Mesenchymal stem cell (in vitro differentiated cells and primary cell): Measurements from ENCODE around the gene C6orf47.
A peak's percentile ranks its signal among the peaks of the same experiment; 100 is the strongest.

Source experiments
- DNase-seq: peaks from one replicate; pipeline ENCODE4 v3.0.0-alpha.2; 2013
- H2AFZ ChIP-seq: one replicate; pipeline ENCODE4 v1.6.1; 2013; ENCODE audit warnings: low read depth, mild to moderate bottlenecking, control low read depth, inconsistent platforms, low read length, moderate library complexity
- H2AK5ac ChIP-seq: 2 replicates; pipeline ENCODE4 v1.6.1; 2013; ENCODE audit warnings: low read length, moderate library complexity, mild to moderate bottlenecking, inconsistent platforms; ENCODE audit not compliant: severe bottlenecking
- H2BK120ac ChIP-seq: one replicate; pipeline ENCODE4 v1.6.1; 2013; ENCODE audit warnings: low read depth, mild to moderate bottlenecking, inconsistent platforms, low read length, moderate library complexity
- H2BK12ac ChIP-seq, 2 experiments: one replicate each; pipeline ENCODE4 v1.6.1; 2013; ENCODE audit warnings: inconsistent platforms in 2 of 2, low read length in 2 of 2, mild to moderate bottlenecking in 2 of 2, moderate library complexity in 2 of 2, control low read depth in 1 of 2
- H2BK15ac ChIP-seq: one replicate; pipeline ENCODE4 v1.6.1; 2013; ENCODE audit warnings: mild to moderate bottlenecking, low read depth, inconsistent platforms; ENCODE audit not compliant: poor library complexity, severe bottlenecking
- H2BK5ac ChIP-seq: 2 replicates; pipeline ENCODE4 v1.6.1; 2013; ENCODE audit warnings: low read depth, mild to moderate bottlenecking, low read length, control low read depth, inconsistent platforms; ENCODE audit not compliant: poor library complexity, severe bottlenecking
- H3K14ac ChIP-seq, 2 experiments: one replicate each; pipeline ENCODE4 v1.6.1; 2013; ENCODE audit warnings: inconsistent platforms in 2 of 2, low read length in 2 of 2, control low read depth in 1 of 2, mild to moderate bottlenecking in 1 of 2, moderate library complexity in 1 of 2
- H3K18ac ChIP-seq, 2 experiments: one replicate each; pipeline ENCODE4 v1.6.1; 2013; ENCODE audit warnings: inconsistent platforms in 2 of 2, low read length in 2 of 2, control low read depth in 1 of 2, low read depth in 1 of 2, mild to moderate bottlenecking in 1 of 2
- H3K23ac ChIP-seq, 2 experiments: one replicate each; pipeline ENCODE4 v1.6.1; 2013; ENCODE audit warnings: inconsistent platforms in 2 of 2, low read length in 2 of 2, mild to moderate bottlenecking in 2 of 2, moderate library complexity in 2 of 2, control low read depth in 1 of 2
- H3K27ac ChIP-seq: 2 replicates; pipeline ENCODE4 v1.5.1; 2013; ENCODE audit warnings: mild to moderate bottlenecking, moderate library complexity, low read length, control low read depth, inconsistent platforms; ENCODE audit not compliant: poor library complexity, severe bottlenecking
- H3K27me3 ChIP-seq, 2 experiments: 2 replicates each; pipeline versions ENCODE4 v1.6.1 to v1.7.0; 2013; ENCODE audit warnings: low read length in 2 of 2, mild to moderate bottlenecking in 2 of 2, moderate library complexity in 2 of 2, control low read depth in 1 of 2, inconsistent platforms in 1 of 2; ENCODE audit not compliant: control insufficient read depth in 1 of 2, insufficient read depth in 1 of 2
- H3K36me3 ChIP-seq, 2 experiments: 2 replicates each; pipeline versions ENCODE4 v1.6.1 to v1.7.0; 2013; ENCODE audit warnings: low read length in 2 of 2, control low read depth in 1 of 2, inconsistent platforms in 1 of 2, low read depth in 1 of 2, mild to moderate bottlenecking in 1 of 2; ENCODE audit not compliant: insufficient read depth in 2 of 2, control insufficient read depth in 1 of 2
- H3K4ac ChIP-seq, 2 experiments: one replicate each; pipeline ENCODE4 v1.6.1; 2013; ENCODE audit warnings: inconsistent platforms in 2 of 2, low read length in 2 of 2, mild to moderate bottlenecking in 2 of 2, moderate library complexity in 2 of 2, control low read depth in 1 of 2, low read depth in 1 of 2
- H3K4me1 ChIP-seq: 2 replicates; pipeline ENCODE4 v1.6.1; 2013; ENCODE audit warnings: low read depth, low read length, control low read depth; ENCODE audit not compliant: control insufficient read depth, insufficient read depth
- H3K4me2 ChIP-seq: 2 replicates; pipeline ENCODE4 v1.6.1; 2013; ENCODE audit warnings: low read length, mild to moderate bottlenecking, inconsistent platforms; ENCODE audit not compliant: poor library complexity, severe bottlenecking
- H3K4me3 ChIP-seq, 2 experiments: 2 replicates each; pipeline versions ENCODE4 v1.5.1 to v1.7.0; 2013; ENCODE audit warnings: low read length in 2 of 2, mild to moderate bottlenecking in 2 of 2, control low read depth in 1 of 2, low read depth in 1 of 2; ENCODE audit not compliant: insufficient read depth in 1 of 2
- H3K79me1 ChIP-seq: replicated peaks from 2 replicates; pipeline ENCODE4 v1.6.1; 2013; ENCODE audit warnings: mild to moderate bottlenecking, control low read depth, low read length, inconsistent platforms; ENCODE audit not compliant: poor library complexity, severe bottlenecking
- H3K9ac ChIP-seq: 2 replicates; pipeline ENCODE4 v1.7.0; 2013; ENCODE audit warnings: mild to moderate bottlenecking, low read length, moderate library complexity
- H3K9me3 ChIP-seq: 2 replicates; pipeline ENCODE4 v1.7.0; 2013; ENCODE audit warnings: mild to moderate bottlenecking, low read length; ENCODE audit not compliant: control insufficient read depth
- H4K8ac ChIP-seq: one replicate; pipeline ENCODE4 v1.6.1; 2013; ENCODE audit warnings: inconsistent platforms, mild to moderate bottlenecking, low read length, moderate library complexity
- H4K91ac ChIP-seq: one replicate; pipeline ENCODE4 v1.6.1; 2013; ENCODE audit warnings: mild to moderate bottlenecking, low read length, inconsistent platforms
- WGBS: methylation state at CpG from one replicate; pipeline ENCODE4 v1.1.7; 2013; ENCODE audit warnings: mixed read lengths; 5-methylcytosine and 5-hydroxymethylcytosine counted together

C6orf47 gene

DNA sequence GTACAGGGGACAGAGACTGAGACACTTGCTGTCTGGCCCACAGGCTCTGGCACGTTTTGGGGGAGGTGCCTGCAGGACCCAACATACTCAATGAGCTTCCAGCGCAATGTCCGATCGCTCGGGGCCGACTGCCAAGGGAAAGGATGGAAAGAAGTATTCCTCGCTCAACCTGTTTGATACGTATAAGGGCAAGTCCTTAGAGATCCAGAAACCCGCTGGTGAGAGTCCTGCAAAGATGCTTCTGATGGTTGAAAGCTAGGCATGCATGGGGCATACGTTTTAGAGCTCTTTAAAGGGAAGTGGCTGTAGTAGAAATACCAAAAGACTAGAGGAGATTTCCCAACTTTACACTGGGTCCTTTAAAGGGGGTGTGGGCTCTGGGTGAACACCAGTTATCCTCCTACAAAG, 37.9 kb downstream of the C6orf47 start:
- H3K4me3 ChIP-seq = peak overlapping the region in 1 of 2 experiments; percentile 93
- H2BK5ac ChIP-seq = no peak overlapping the region
- peaks cover 47 to 51% of the 10 kb centered on the region in 2 experiments for H3K36me3 ChIP-seq
- no peak overlapping the region for H3K23ac ChIP-seq
- no peak overlapping the region for H2AFZ ChIP-seq
- no peak overlapping the region for H3K18ac ChIP-seq
- no peak overlapping the region for H3K27ac ChIP-seq
- no peak overlapping the region for H2BK15ac ChIP-seq
- WGBS = 90% methylated on average over 10 of the region's 10 CpGs
- no peak overlapping the region for H2BK120ac ChIP-seq
- peak overlapping the region; percentile 33 for H2AK5ac ChIP-seq
- H3K27me3 ChIP-seq = no peaks in the 10 kb centered on the region
- no peak overlapping the region for H4K8ac ChIP-seq
- H3K9me3 ChIP-seq = no peaks in the 10 kb centered on the region
- no peak overlapping the region for H3K4ac ChIP-seq
- peaks cover 7% of the 10 kb centered on the region for H3K79me1 ChIP-seq
- H3K4me2 ChIP-seq = peak overlapping the region; percentile 48
- H3K9ac ChIP-seq = peak overlapping the region; percentile 95
- H3K4me1 ChIP-seq = peaks cover 10% of the 10 kb centered on the region
- H4K91ac ChIP-seq = no peak overlapping the region
- H3K14ac ChIP-seq = no peak overlapping the region
- no peak for DNase-seq
- no peak overlapping the region for H2BK12ac ChIP-seq

DNA sequence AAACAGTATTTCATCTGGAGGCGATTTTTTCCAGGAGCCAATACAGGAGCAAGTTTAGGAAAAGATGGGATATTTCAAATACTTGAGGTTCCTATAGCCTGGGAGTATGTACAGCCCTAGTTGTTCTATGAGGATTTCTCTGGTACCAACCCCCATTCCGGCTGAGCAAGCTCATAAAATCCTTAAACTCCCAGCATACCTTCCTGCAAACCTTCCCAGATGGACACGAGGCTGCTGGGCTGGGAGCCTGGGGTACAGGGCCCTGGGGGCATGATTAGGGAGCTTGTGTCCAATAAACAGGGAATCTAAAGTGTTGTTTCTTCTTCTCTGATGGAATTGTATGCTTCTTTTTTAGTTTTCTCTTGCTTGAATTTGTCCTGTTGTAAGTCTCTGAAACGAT, 38.6 kb downstream of the C6orf47 start:
- H3K79me1 ChIP-seq = peaks cover 7% of the 10 kb centered on the region
- H2AFZ ChIP-seq = no peak overlapping the region
- no peak overlapping the region for H3K14ac ChIP-seq
- H3K27ac ChIP-seq = peak overlapping the region; percentile 97
- H4K91ac ChIP-seq = no peak overlapping the region
- DNase-seq = peak; percentile 24
- H3K27me3 ChIP-seq = no peaks in the 10 kb centered on the region
- no peak overlapping the region for H2BK120ac ChIP-seq
- H3K9me3 ChIP-seq = no peaks in the 10 kb centered on the region
- no peak overlapping the region for H3K18ac ChIP-seq
- H3K4me2 ChIP-seq = peak overlapping the region; percentile 48
- peaks cover 10% of the 10 kb centered on the region for H3K4me1 ChIP-seq
- H3K9ac ChIP-seq = peak overlapping the region; percentile 95
- no peak overlapping the region for H3K23ac ChIP-seq
- H2BK15ac ChIP-seq = no peak overlapping the region
- no peak overlapping the region for H4K8ac ChIP-seq
- H3K4ac ChIP-seq = peak overlapping the region in 1 of 2 experiments; percentile 32
- peak overlapping the region; percentile 23 to 93 for H3K4me3 ChIP-seq
- no peak overlapping the region for H2AK5ac ChIP-seq
- peaks cover 41 to 44% of the 10 kb centered on the region in 2 experiments for H3K36me3 ChIP-seq
- no peak overlapping the region for H2BK5ac ChIP-seq
- 39% methylated on average over 2 of the region's 4 CpGs for WGBS
- H2BK12ac ChIP-seq = no peak overlapping the region

DNA sequence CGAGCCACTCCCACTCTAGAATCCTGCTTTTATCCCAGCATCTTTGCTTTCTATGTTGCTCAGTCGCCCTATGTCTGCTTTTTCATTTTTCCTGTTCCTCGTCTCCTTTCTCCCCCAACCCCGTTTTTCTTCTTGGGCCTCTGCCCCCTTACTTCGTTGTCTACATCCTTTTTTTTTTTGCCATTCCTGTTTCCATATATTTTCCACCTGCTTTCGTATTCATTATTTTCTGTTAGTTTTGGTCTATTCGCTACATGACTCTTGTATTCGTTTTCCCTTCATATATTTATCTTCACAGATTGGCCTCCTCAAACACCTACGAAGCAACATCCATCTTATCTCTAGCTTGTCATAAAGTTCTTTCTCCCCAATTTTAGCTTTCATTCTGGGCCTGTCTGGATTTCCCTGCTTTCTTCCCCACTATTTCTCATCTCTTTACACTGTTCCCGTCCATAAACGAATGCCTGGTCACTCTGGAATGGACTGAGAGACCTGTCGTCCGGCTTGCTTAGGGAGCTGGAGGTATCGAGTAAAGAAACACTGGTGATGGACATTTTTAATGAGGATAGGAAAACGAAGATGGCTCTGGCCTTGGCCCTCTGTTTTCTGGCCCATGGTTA, 39.1 kb downstream of the C6orf47 start:
- H3K14ac ChIP-seq = peak overlapping the region; percentile 86 to 97
- H3K4me3 ChIP-seq = peak overlapping the region; percentile 92 to 93
- peak; percentile 24 for DNase-seq
- H2BK5ac ChIP-seq = peak overlapping the region; percentile 88
- peak overlapping the region; percentile 98 for H4K91ac ChIP-seq
- peak overlapping the region; percentile 99 for H3K18ac ChIP-seq
- 2% methylated on average over 15 of the region's 15 CpGs for WGBS
- no peaks in the 10 kb centered on the region for H3K9me3 ChIP-seq
- peak overlapping the region; percentile 98 for H2BK120ac ChIP-seq
- H3K36me3 ChIP-seq = peaks cover 36 to 38% of the 10 kb centered on the region in 2 experiments
- H3K4me2 ChIP-seq = peak overlapping the region; percentile 48
- peaks cover 0 to 1% of the 10 kb centered on the region in 2 experiments for H3K27me3 ChIP-seq
- H2AK5ac ChIP-seq = peak overlapping the region; percentile 98
- H2BK15ac ChIP-seq = peak overlapping the region; percentile 97
- peaks cover 10% of the 10 kb centered on the region for H3K4me1 ChIP-seq
- H3K79me1 ChIP-seq = peaks cover 7% of the 10 kb centered on the region
- peak overlapping the region; percentile 75 for H4K8ac ChIP-seq
- H3K27ac ChIP-seq = peak overlapping the region; percentile 97
- H2BK12ac ChIP-seq = peak overlapping the region in 1 of 2 experiments; percentile 66
- H2AFZ ChIP-seq = no peak overlapping the region
- peak overlapping the region; percentile 79 to 93 for H3K23ac ChIP-seq
- peak overlapping the region; percentile 99 for H3K4ac ChIP-seq
- H3K9ac ChIP-seq = peak overlapping the region; percentile 95

- Histone ChIP-seq H3K27me3 (peaks cover 0 to 3% of the 10 kb centered on the region in 2 experiments), H3K4ac (peak within 1 kb of the TSS; percentile 99), H3K18ac (peak within 1 kb of the TSS; percentile 99), H2AK5ac (peak within 1 kb of the TSS; percentile 98), H2BK120ac (peak within 1 kb of the TSS; percentile 98), H3K4me1 (peaks cover 10% of the 10 kb centered on the region), H3K9ac (peak within 1 kb of the TSS; percentile 95), H3K4me2 (peak within 1 kb of the TSS; percentile 86), H3K79me1 (peaks cover 7% of the 10 kb centered on the region), H2AFZ (peak within 1 kb of the TSS; percentile 61), H2BK5ac (peak within 1 kb of the TSS; percentile 91), H3K14ac (peak within 1 kb of the TSS; percentile 86 to 97), H3K9me3 (no peaks in the 10 kb centered on the region), H3K23ac (peak within 1 kb of the TSS; percentile 79 to 93), H2BK15ac (peak within 1 kb of the TSS; percentile 97), H3K36me3 (peaks cover 29 to 31% of the 10 kb centered on the region in 2 experiments), H4K8ac (peak within 1 kb of the TSS; percentile 96), H3K27ac (peak within 1 kb of the TSS; percentile 98), H4K91ac (peak within 1 kb of the TSS; percentile 98), H3K4me3 (peak within 1 kb of the TSS; percentile 92 to 93), H2BK12ac (peak within 1 kb of the TSS; percentile 66 to 83)
- DNase-seq = no peak
- under 1% methylated on average over 39 of the region's 67 CpGs for WGBS
Observed at GRCh38 chr6:31620586-31621319, 39.8 kb downstream of the C6orf47 start, which contains the start of gene PRRC2A. PRRC2A (plus strand) TSS chr6:31620715; CDS start chr6:31622790, 2,075 bp downstream.
